Measurements from ENCODE around the gene ERC2. TPM values are rescaled to one million over a fixed set of nuclear protein-coding genes. Genes with fewer than 3 reads are reported as not detected.

The ERC2 gene
- total and polyA plus RNA-seq, 2 donors (not counting 3 experiments of a cell fraction or from before 2014, with no cell fraction given): 5.6 to 15.5 TPM

DNA sequence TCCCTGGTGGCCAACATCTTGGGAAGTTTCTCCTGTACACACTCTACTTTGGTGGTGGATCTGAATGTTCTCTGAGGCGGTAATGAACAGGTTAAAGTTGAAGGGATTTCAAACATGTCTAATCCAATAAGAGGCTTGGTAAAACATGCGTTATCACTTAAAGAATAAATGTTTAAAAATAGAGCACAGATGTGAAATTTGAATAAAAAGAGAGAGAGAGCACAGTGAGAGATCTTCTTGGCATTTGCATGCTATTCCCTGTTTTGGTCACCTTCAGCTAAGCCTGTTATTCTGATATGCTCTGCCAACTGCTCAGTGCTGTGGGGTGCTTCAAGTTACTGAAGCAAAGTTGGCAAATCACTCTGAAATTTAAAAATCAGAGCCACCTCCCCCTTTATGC, 743.4 kb downstream of the ERC2 start:
- no peaks in the 10 kb centered on the region for H4K20me1 ChIP-seq (replicated peaks; ENCODE audit: control insufficient read depth, extremely low read depth, insufficient read depth, low read length)
- no peaks in the 10 kb centered on the region for H3K9me1 ChIP-seq (replicated peaks; ENCODE audit: control insufficient read depth, extremely low read depth, insufficient read depth, low read length)
- intact Hi-C loops (cut with micrococcal nuclease): no loop called here
- POLR2A ChIA-PET: no interaction called here
- no peaks in the 10 kb centered on the region for H3K9me3 ChIP-seq (replicated peaks; ENCODE audit: control insufficient read depth, insufficient read depth, low read length)
- no peak overlapping the region for H3K4me3 ChIP-seq (replicated peaks in 1 of 3; ENCODE audit: insufficient read depth in 1 of 3, low read depth in 1 of 3, low read length in 3 of 3)
- no peak overlapping the region for H3K9ac ChIP-seq (replicated peaks; ENCODE audit: extremely low read depth, insufficient read depth, low read length)
- no peaks in the 10 kb centered on the region for H3K4me1 ChIP-seq (ENCODE audit: control insufficient read depth, extremely low read depth, insufficient read depth, low read length)
- dilution Hi-C loops (cut with MboI; ENCODE audit: extremely low pct_ligation_motif_present, low sequenced_read_pairs): no loop called here
- DNase-seq (ENCODE audit: low read depth, low spot score) (no peak), FAIRE-seq (no peak)
- BruUV-seq (replicated peaks): no TSS peak
- H3K79me2 ChIP-seq (ENCODE audit: control insufficient read depth, insufficient read depth, low read length): no peaks in the 10 kb centered on the region
- no peaks in the 10 kb centered on the region for H3K27me3 ChIP-seq (ENCODE audit: control insufficient read depth in 2 of 2, insufficient read depth in 2 of 2, low read length in 2 of 2)
- no peaks in the 10 kb centered on the region for H3K36me3 ChIP-seq (ENCODE audit: control insufficient read depth in 2 of 2, extremely low read depth in 1 of 2, insufficient read depth in 2 of 2, low read length in 2 of 2)
- no peak overlapping the region for H3K27ac ChIP-seq (ENCODE audit: insufficient read depth, low read depth, low read length)
- CTCF ChIA-PET: interaction anchor here (1.0 kb wide), 1 partner anchor 240 kb away, joined by 3 read pairs; no protein-coding TSS in a partner anchor
- no peak overlapping the region for H2AFZ ChIP-seq (ENCODE audit: low read depth, low read length)
- no peak overlapping the region for H3K4me2 ChIP-seq (ENCODE audit: insufficient read depth, low read length)
- TF ChIP-seq POLR2AphosphoS5 (IDR thresholded peaks at IDR 0.05; ENCODE audit: insufficient read depth, low read depth, low read length) (no peak), GATA2 (IDR thresholded peaks at IDR 0.05; ENCODE audit: insufficient read depth, insufficient read length, low read depth, low read length) (no peak), JUN (IDR thresholded peaks at IDR 0.05; ENCODE audit: borderline replicate concordance, insufficient read depth, insufficient read length, low read depth) (no peak), MAX (IDR thresholded peaks at IDR 0.05; ENCODE audit: insufficient read depth, insufficient read length) (no peak), MYC (IDR thresholded peaks at IDR 0.05; ENCODE audit: low read depth, low read length) (no peak), POLR2A (IDR thresholded peaks at IDR 0.05; ENCODE audit: low read depth, low read length) (no peak), EZH2 (IDR thresholded peaks at IDR 0.05; ENCODE audit: borderline replicate concordance, low read depth, low read length, severe bottlenecking) (no peak), FOS (IDR thresholded peaks at IDR 0.05; ENCODE audit: borderline replicate concordance, insufficient read depth, low read length) (no peak)
- TF ChIP-seq, protein P1, sequence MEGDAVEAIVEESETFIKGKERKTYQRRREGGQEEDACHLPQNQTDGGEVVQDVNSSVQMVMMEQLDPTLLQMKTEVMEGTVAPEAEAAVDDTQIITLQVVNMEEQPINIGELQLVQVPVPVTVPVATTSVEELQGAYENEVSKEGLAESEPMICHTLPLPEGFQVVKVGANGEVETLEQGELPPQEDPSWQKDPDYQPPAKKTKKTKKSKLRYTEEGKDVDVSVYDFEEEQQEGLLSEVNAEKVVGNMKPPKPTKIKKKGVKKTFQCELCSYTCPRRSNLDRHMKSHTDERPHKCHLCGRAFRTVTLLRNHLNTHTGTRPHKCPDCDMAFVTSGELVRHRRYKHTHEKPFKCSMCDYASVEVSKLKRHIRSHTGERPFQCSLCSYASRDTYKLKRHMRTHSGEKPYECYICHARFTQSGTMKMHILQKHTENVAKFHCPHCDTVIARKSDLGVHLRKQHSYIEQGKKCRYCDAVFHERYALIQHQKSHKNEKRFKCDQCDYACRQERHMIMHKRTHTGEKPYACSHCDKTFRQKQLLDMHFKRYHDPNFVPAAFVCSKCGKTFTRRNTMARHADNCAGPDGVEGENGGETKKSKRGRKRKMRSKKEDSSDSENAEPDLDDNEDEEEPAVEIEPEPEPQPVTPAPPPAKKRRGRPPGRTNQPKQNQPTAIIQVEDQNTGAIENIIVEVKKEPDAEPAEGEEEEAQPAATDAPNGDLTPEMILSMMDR (IDR thresholded peaks at IDR 0.05; ENCODE audit: extremely low read depth in 1 of 2, insufficient read depth in 1 of 2, low read depth in 1 of 2, low read length in 2 of 2): no peak
